ENCODE results near the gene OSMR.
"Not testable (repeated sequence)": the region's sequence is repeated elsewhere in the genome, so short reads cannot be mapped to it uniquely, and the experiment has no call there.

OSMR gene

GRCh38 chr5:38846379-38847011 is 683 bp downstream of the OSMR start:
- no peak for TF ChIP-seq POLR2A (IDR thresholded peaks at IDR 0.05; ENCODE audit: low read length)
- no peak for TF ChIP-seq GATA1 (IDR thresholded peaks at IDR 0.05; ENCODE audit: low read depth, low read length)
- DNase-seq: no peak

GRCh38 chr5:38847559-38848347 is 1.9 kb downstream of the OSMR start:
- DNase-seq: no peak
- TF ChIP-seq POLR2A (IDR thresholded peaks at IDR 0.05; ENCODE audit: low read length): no peak
- no peak for TF ChIP-seq GATA1 (IDR thresholded peaks at IDR 0.05; ENCODE audit: low read depth, low read length)

- TF ChIP-seq POLR2A (IDR thresholded peaks at IDR 0.05; ENCODE audit: low read length): no peak
- no peak for TF ChIP-seq GATA1 (IDR thresholded peaks at IDR 0.05; ENCODE audit: low read depth, low read length)
Observed at GRCh38 chr5:38848637-38849036, 2.8 kb downstream of the OSMR start.

GRCh38 chr5:38851640-38852039 is 5.8 kb downstream of the OSMR start:
- not testable (repeated sequence) for DNase-seq

More at GRCh38 chr5:38848637-38849036, 2.8 kb downstream of the OSMR start:
- no peak for DNase-seq

GRCh38 chr5:38853753-38854470 is 8.1 kb downstream of the OSMR start:
- DNase-seq: no peak
- TF ChIP-seq POLR2A (IDR thresholded peaks at IDR 0.05; ENCODE audit: low read length) (no peak), GATA1 (IDR thresholded peaks at IDR 0.05; ENCODE audit: low read depth, low read length) (no peak)

GRCh38 chr5:38854907-38855306 is 9.1 kb downstream of the OSMR start:
- TF ChIP-seq POLR2A (IDR thresholded peaks at IDR 0.05; ENCODE audit: low read length) (no peak), GATA1 (IDR thresholded peaks at IDR 0.05; ENCODE audit: low read depth, low read length) (no peak)

GRCh38 chr5:38856660-38857059 is 10.8 kb downstream of the OSMR start:
- DNase-seq: no peak
- TF ChIP-seq POLR2A (IDR thresholded peaks at IDR 0.05; ENCODE audit: low read length): no peak
- no peak for TF ChIP-seq GATA1 (IDR thresholded peaks at IDR 0.05; ENCODE audit: low read depth, low read length)

More at GRCh38 chr5:38854907-38855306, 9.1 kb downstream of the OSMR start:
- no peak for DNase-seq

- TF ChIP-seq POLR2A (IDR thresholded peaks at IDR 0.05; ENCODE audit: low read length): no peak
- TF ChIP-seq GATA1 (IDR thresholded peaks at IDR 0.05; ENCODE audit: low read depth, low read length): no peak
- no peak for DNase-seq
Observed at GRCh38 chr5:38858839-38859238, 13.0 kb downstream of the OSMR start.

GRCh38 chr5:38861986-38862770 is 16.4 kb downstream of the OSMR start:
- DNase-seq: not testable (repeated sequence)

GRCh38 chr5:38866362-38867031 is 20.7 kb downstream of the OSMR start:
- TF ChIP-seq GATA1 (IDR thresholded peaks at IDR 0.05; ENCODE audit: low read depth, low read length) (no peak), POLR2A (IDR thresholded peaks at IDR 0.05; ENCODE audit: low read length) (no peak)
- DNase-seq: no peak

GRCh38 chr5:38867032-38867398 is 21.2 kb downstream of the OSMR start:
- TF ChIP-seq POLR2A (IDR thresholded peaks at IDR 0.05; ENCODE audit: low read length): no peak
- TF ChIP-seq GATA1 (IDR thresholded peaks at IDR 0.05; ENCODE audit: low read depth, low read length): no peak
- DNase-seq: no peak

- DNase-seq: no peak
- no peak for TF ChIP-seq GATA1 (IDR thresholded peaks at IDR 0.05; ENCODE audit: low read depth, low read length)
- TF ChIP-seq POLR2A (IDR thresholded peaks at IDR 0.05; ENCODE audit: low read length): no peak
Observed at GRCh38 chr5:38867416-38867815, 21.6 kb downstream of the OSMR start.

- TF ChIP-seq POLR2A (IDR thresholded peaks at IDR 0.05; ENCODE audit: low read length) (no peak), GATA1 (IDR thresholded peaks at IDR 0.05; ENCODE audit: low read depth, low read length) (no peak)
- DNase-seq: no peak
Observed at GRCh38 chr5:38870595-38870994, 24.8 kb downstream of the OSMR start.

All from erythroblast (primary cell).